Breast epithelium (tissue), 4 donors: Measurements from ENCODE around the gene TMTC2. TPM values are rescaled to one million over a fixed set of nuclear protein-coding genes. Genes with fewer than 3 reads are reported as not detected.
A peak's percentile ranks its signal among the peaks of the same experiment; 100 is the strongest.

ENCODE experiments used
- DNase-seq, 2 donors: peaks; one replicate each; pipeline ENCODE4 v3.0.0-alpha.2; 2019; ENCODE audit warnings: low spot score in 2 of 2
- H3K27ac ChIP-seq, 2 donors: fragments of 200-600 bp; sonication (generic) in 1 of 2; one replicate each; pipeline ENCODE4 v1.5.1; 2016 to 2019; ENCODE audit warnings: mild to moderate bottlenecking in 1 of 2
- H3K27me3 ChIP-seq, 2 donors: fragments of 200-600 bp; sonication (generic) in 1 of 2; one replicate each; pipeline versions ENCODE4 v1.5.1 to v1.6.0; 2017 to 2019; ENCODE audit warnings: control low read depth in 1 of 2, mild to moderate bottlenecking in 1 of 2
- H3K36me3 ChIP-seq: fragments of 200-600 bp; one replicate; pipeline ENCODE4 v1.5.1; 2019
- H3K4me1 ChIP-seq, 2 donors: fragments of 200-600 bp; sonication (generic); one replicate each; pipeline ENCODE4 v1.5.1; 2016 to 2019; ENCODE audit warnings: control low read depth in 1 of 2
- H3K4me3 ChIP-seq, 3 donors: fragments of 200-600 bp; sonication (generic); 1 replicate in 2 of 3; 2 replicates in 1 of 3; pipeline ENCODE4 v1.5.1; 2016 to 2019; ENCODE audit warnings: mild to moderate bottlenecking in 3 of 3, moderate library complexity in 2 of 3
- H3K9me3 ChIP-seq, 2 donors: fragments of 200-600 bp; sonication (generic) in 1 of 2; one replicate each; pipeline ENCODE4 v1.5.1; 2016 to 2019; ENCODE audit warnings: control low read depth in 1 of 2
- POLR2A ChIP-seq: fragments of 450-650 bp; IDR thresholded peaks from one replicate; pipeline ENCODE4 v1.6.1; 2016; ENCODE audit warnings: antibody characterized with exemption, mild to moderate bottlenecking, moderate library complexity
- POLR2AphosphoS5 ChIP-seq, 3 donors: sonication (generic); formaldehyde crosslinking; IDR thresholded peaks; one replicate each; pipeline ENCODE4 v1.6.1; 2017; ENCODE audit warnings: antibody characterized with exemption in 3 of 3
- intact Hi-C: fragments of 100-400 bp; cut with DNase I; formaldehyde crosslinking; loops from one replicate; pipeline ENCODE4 v1.15.1; 2023; ENCODE audit warnings: low total_unique reads
- total RNA-seq, 3 donors: library from RNA; depleted of rRNA; stranded (reverse); fragments of >200 nt; gene quantifications; one replicate each; pipeline ENCODE4 v1.1.0, GENCODE V29; 2016
- TF ChIP-seq, protein P1 (sequence below), 3 donors: fragments of 450-650 bp; IDR thresholded peaks; one replicate each; pipeline ENCODE4 v1.5.1; 2016 to 2017; ENCODE audit warnings: antibody characterized with exemption in 3 of 3, mild to moderate bottlenecking in 3 of 3, moderate library complexity in 3 of 3

Gene TMTC2
- total RNA-seq, 3 donors from 2014 or later: 7.0 to 28.8 (median 19.3) TPM

DNA sequence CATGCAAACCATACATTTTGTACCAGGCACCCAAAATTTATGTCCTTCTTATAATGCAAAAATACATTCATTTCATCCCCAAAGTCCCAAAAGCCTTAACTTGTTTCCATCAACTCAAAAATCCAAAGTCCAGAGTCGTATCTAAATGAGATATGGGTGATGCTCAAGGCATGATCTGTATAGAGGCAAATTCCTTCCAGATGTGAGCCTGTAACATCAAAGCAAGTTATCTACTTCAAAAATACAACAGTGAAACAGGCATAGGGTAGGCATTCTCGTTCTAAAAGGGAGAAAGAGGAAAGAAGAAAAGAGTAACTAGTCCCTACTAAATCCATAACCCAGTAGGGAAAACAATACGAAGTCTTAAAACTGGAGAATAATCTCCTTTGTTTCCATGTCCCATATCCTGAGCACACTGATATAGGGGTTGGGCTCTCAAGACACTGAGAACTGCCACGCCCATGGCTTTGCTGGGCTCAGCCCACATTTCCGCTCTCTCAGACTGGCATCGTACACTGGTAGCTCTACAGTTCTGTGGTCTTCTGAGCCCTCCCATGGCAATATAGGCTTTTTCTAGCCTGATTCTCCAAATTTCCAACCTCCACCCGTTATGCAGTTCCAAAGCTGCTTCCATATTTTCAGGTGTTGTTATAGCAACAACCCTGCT is 232.8 kb downstream of the TMTC2 start:
- H3K4me1 ChIP-seq: no peaks in the 10 kb centered on the region
- H3K27ac ChIP-seq: no peak overlapping the region
- TF ChIP-seq POLR2A (no peak), POLR2AphosphoS5 (IDR thresholded peaks at IDR 0.05) (no peak)
- TF ChIP-seq, protein P1, sequence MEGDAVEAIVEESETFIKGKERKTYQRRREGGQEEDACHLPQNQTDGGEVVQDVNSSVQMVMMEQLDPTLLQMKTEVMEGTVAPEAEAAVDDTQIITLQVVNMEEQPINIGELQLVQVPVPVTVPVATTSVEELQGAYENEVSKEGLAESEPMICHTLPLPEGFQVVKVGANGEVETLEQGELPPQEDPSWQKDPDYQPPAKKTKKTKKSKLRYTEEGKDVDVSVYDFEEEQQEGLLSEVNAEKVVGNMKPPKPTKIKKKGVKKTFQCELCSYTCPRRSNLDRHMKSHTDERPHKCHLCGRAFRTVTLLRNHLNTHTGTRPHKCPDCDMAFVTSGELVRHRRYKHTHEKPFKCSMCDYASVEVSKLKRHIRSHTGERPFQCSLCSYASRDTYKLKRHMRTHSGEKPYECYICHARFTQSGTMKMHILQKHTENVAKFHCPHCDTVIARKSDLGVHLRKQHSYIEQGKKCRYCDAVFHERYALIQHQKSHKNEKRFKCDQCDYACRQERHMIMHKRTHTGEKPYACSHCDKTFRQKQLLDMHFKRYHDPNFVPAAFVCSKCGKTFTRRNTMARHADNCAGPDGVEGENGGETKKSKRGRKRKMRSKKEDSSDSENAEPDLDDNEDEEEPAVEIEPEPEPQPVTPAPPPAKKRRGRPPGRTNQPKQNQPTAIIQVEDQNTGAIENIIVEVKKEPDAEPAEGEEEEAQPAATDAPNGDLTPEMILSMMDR (IDR thresholded peaks at IDR 0.05): no peak
- no peaks in the 10 kb centered on the region for H3K36me3 ChIP-seq
- no peak overlapping the region for H3K4me3 ChIP-seq
- no peak for DNase-seq
- H3K27me3 ChIP-seq: no peaks in the 10 kb centered on the region
- no peaks in the 10 kb centered on the region for H3K9me3 ChIP-seq
- intact Hi-C loops: no loop called here

DNA sequence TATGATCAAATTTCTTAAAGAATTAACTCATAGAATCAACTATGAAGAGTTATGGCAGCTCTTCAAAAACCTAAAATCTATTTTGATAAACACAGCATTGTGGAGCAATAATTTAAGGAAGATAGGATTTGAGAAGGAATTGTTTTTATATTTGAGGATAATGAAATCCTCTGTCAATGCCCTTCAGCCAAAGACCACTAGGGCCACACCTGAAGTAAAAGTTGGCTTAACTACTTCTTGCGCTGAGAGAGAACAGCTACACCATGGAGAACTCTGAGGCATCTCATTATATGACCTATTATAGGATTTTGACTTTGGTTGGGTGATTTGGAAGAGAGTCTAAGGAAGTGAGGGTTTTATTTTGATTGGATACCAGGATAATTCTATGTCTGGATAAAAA is 237.2 kb downstream of the TMTC2 start:
- Histone ChIP-seq H3K4me1 (no peaks in the 10 kb centered on the region), H3K4me3 (no peak overlapping the region), H3K9me3 (no peaks in the 10 kb centered on the region), H3K36me3 (no peaks in the 10 kb centered on the region), H3K27me3 (no peaks in the 10 kb centered on the region), H3K27ac (no peak overlapping the region)
- TF ChIP-seq, protein P1 (IDR thresholded peaks at IDR 0.05): no peak
- no peak for TF ChIP-seq POLR2A
- TF ChIP-seq POLR2AphosphoS5 (IDR thresholded peaks at IDR 0.05): no peak
- intact Hi-C loops: no loop called here
- DNase-seq: no peak

DNA sequence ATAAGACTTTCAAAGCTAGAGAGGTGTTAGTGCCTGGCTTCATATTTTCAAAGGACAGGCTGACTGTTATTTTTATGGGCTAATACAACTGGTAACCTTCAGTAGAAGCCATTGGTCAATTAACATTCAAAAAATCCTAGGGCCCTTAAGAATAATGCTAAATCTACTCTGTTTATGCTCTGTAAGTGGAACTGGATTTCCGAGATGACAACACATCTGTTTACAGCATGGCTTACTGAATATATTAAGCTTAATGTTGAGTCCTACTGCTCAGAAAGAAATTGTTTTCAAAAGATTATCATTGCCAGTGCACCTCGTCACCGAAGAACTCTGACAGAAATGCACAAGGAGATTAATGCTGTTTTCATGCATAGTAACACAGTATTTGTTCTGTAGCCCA is 239.9 kb downstream of the TMTC2 start:
- Histone ChIP-seq H3K9me3 (no peaks in the 10 kb centered on the region), H3K27me3 (no peaks in the 10 kb centered on the region), H3K36me3 (no peaks in the 10 kb centered on the region), H3K4me3 (no peak overlapping the region), H3K27ac (no peak overlapping the region), H3K4me1 (no peaks in the 10 kb centered on the region)
- DNase-seq: no peak
- TF ChIP-seq POLR2AphosphoS5 (IDR thresholded peaks at IDR 0.05) (no peak), POLR2A (no peak)
- TF ChIP-seq, protein P1 (IDR thresholded peaks at IDR 0.05): no peak
- intact Hi-C loops: no loop called here

DNA sequence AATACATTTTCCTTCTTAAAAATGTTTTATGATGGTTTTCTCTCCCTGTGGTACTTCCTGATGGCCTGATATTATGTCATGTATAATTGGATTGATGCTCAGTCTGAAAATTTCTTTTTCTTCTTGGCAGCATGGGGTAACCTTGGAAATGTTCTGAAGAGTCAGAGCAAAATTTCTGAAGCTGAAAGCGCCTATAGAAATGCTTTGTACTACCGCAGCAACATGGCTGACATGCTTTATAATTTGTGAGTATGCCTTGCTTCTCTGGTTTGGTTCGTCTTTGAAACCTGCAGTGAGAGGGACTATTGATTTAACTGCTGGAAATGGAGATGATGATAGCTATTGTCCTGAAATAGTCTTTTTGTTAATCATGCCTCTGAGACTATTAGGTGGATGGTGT is 243.6 kb downstream of the TMTC2 start:
- no peak for TF ChIP-seq POLR2A
- DNase-seq: no peak
- Histone ChIP-seq H3K27ac (no peak overlapping the region), H3K4me3 (no peak overlapping the region), H3K36me3 (no peaks in the 10 kb centered on the region), H3K27me3 (no peaks in the 10 kb centered on the region), H3K4me1 (no peaks in the 10 kb centered on the region), H3K9me3 (no peaks in the 10 kb centered on the region)
- intact Hi-C loops: no loop called here

DNA sequence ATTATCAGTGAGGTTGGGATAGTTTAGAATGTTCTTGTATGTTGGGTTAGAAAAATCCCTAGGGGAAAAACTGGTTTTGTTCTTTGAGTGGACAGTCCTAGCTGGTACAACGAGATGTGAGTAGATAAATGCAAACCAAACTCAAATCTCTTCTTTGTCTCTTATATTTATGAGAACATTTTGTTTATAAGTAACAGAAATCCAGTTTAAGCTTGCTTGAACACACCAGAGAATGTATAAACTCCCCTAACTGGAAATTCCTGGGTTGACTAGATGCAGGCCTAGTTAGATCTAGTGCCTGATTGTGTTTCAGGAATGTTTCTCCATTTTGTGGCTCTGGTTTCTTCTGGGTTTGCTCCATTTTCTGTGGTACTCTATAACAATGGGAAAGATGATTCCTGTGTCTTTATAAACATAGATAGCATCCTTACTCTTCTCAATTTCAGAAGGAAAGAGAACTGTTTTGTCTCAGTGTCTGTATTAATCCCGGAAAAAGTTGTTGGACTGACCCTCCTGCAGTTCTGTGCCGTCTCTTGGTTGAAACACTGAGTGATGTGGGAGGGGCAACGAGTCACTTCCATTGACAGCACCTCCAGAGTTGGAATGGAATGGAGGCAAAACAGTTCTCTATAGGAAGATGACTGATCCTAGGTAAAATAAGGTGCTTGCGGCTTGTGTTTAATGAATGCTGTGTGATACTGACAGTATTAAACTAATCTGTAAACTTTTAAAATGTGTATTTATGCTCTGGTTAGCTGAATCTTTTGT is 244.8 kb downstream of the TMTC2 start:
- H3K27me3 ChIP-seq: no peaks in the 10 kb centered on the region
- peak overlapping the region; percentile 27 to 35 for H3K27ac ChIP-seq
- TF ChIP-seq POLR2AphosphoS5 (IDR thresholded peaks at IDR 0.05) (no peak), POLR2A (no peak)
- TF ChIP-seq, protein P1 (IDR thresholded peaks at IDR 0.05): no peak
- no peak for DNase-seq
- H3K4me3 ChIP-seq: no peak overlapping the region
- intact Hi-C loops: no loop called here
- no peaks in the 10 kb centered on the region for H3K4me1 ChIP-seq
- H3K9me3 ChIP-seq: no peaks in the 10 kb centered on the region
- no peaks in the 10 kb centered on the region for H3K36me3 ChIP-seq
